GM11168 (cell line): Measurements from ENCODE around the gene CCDC141.

Experiments used
- in situ Hi-C: fragments of 300-500 bp; cut with MboI; formaldehyde crosslinking; loops from one replicate; pipeline ENCODE4 v1.12.0; 2022; ENCODE audit warnings: low sequenced_read_pairs; ENCODE audit not compliant: unreplicated experiment

The CCDC141 gene

DNA sequence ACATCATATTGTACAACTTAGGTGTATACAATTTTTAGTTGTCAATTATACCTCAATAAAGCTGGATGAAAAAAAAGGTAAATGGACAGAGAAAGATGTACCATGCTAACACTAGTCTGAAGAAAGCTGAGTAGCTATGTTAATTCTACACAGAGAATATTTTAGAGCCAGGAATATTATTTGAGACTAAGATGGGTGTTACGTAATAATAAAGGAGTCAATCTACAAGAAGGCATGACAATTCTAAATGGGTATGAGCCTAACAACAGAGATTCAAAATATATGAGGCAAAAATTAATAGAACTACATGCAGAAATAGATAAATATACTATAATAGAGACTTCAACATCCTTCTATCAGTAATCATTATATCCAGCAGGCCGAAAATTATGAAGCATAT is 69.1 kb downstream of the CCDC141 start:
- in situ Hi-C loops: no loop called here

DNA sequence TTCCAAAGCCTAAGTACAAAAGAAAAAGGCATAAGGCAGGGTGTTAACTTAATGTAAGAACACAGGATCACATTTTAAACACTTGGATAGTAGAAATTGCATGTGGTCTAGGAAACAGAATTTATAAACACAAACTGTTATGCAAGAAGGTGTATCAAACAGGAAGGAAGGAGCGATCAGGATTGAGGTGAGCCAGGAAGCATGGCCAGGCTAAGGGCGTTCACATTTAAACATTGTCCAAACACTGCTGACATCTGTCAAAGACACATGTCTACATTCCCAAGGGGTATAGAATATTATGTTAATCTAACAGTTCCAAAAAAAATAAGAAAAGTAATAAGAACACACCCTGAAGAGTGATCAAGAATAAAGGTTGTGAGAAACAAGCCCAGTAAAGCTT is 71.3 kb downstream of the CCDC141 start:
- in situ Hi-C loops: no loop called here

DNA sequence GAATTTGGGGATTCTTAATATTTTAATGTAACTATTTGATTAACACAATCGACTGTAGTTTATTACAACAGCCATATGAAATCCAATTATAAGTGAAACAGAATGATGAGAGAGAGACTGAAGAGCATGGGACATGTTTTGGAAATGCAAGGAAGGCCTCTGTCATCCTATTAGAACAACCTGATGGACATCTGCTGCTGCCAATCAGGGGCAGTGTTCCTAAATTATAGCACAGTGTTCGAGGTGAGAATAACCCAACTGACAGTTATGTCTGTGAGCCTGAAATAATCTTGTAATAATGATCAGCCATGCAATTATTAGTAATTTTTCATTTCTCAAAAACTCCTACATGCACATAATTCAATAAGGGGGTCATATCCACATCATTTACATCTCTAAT is 73.6 kb downstream of the CCDC141 start:
- in situ Hi-C loops: no loop called here

DNA sequence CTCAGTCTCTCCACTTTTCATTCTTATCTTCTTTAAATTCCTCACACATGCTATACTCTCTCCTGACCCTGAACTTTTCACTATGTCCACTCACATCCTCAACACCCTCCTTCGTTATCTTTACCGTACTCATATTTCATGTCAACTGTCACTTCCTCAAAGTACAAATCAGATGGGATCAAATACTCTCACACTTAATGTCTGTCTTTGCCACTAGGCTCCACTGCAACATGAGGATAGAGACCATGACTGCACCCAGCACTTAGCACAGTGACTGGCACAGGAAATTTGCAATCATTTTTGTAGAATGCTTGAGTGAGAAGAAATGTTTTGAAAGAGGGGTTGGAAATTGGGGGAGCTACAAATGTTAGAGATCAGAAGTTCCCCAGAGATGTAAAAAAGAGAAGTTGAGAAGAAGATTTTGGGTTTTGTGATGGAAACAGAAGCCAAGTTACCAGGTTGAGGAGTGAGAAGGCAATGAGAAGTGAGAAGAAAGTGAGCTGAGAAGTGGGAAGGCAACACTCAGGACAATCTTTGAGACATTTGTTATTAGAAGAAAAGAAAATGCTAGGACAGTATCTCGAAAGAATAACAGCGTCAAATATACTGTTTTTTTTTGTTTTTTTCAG is 87.0 kb downstream of the CCDC141 start:
- in situ Hi-C loops: no loop called here

DNA sequence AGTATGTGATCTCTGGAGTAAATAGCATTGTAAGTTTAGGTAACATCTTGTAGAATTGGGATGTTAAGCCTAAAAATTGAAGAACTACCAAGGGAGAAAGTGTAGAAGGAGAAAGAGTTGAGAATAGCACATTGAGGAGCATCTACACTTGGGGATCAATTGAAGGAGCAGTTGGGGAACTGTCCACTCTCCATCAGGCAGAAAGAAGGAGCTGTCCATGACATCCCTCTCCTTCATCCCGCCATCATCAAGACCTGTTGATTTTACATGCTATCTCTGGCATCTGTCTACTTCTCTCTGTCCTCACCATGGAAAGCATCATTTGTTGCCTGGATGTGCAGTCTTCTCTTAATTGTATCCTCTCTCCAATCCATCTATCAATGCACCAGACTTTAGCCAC is 87.8 kb downstream of the CCDC141 start:
- in situ Hi-C loops: no loop called here

DNA sequence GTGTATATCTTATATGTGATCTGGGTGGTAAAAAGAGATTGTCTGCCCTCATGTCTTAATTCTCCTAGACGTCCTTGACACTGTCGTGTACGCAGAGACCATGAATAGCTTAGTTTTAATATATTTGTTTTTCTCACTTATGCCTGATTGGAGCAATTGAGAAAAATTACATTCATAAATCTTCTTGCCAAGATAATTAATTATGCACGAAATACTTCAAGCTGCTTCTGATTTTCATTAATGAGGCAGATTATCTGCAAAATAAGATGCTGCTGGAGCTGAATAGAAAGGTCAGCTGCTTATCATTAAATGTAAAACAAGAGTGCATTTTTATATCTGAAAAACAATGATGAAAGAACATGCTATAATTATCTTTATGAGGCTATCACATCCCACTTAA is 95.9 kb downstream of the CCDC141 start:
- in situ Hi-C loops: no loop called here

DNA sequence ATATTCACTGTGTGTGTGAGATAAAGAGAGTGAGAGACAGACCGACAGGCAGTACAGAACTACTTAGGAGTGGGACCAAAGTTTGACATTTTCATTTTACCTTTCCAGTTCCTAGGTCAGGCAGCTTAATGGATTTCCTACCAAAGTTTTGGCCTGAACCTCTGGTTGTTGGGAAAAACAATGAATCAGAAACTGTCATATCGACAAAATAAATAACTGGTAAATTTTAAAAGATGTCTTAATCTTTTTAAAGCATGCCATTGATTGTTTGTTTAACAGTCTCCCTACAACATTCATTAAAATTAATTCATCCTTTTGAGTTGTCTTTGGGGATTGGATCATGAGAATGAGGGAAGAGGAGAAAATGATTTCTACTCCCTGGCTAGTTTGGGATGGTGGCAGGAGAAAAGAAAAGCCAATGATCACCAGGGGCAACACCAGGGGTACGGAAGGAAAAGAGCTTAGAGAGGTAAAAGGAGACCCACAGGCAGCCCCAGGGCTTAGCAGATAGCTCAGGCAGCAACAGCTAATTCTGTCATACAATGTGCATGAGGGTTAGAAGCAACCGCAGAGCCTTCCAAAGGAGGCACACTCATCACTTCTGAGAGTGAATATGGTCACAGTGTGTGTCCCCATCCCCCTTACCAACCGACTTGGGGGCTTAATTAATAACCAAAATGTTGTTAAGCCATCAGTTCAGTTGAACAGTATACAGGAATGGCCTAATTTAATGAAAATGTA is 98.5 kb downstream of the CCDC141 start:
- in situ Hi-C loops: no loop called here

DNA sequence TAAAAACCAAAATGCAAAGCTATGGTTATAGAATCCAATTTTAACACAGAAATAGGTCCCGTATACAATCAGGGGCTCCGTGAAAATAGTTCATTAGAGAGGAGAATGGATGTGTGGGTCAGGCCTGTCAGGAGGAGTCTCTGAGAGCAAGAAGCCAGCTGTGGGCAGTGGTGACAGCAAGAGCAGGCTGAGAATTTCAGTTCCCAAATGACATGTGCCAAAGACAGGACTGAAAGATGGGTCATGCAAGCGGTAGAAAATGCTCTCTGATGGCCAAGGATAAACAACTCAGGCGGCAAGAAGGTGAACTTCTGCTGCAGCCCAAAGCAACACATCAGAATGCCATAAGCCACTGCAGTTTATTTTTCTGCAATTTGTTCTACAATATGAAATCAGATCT is 100.4 kb downstream of the CCDC141 start:
- in situ Hi-C loops: no loop called here

DNA sequence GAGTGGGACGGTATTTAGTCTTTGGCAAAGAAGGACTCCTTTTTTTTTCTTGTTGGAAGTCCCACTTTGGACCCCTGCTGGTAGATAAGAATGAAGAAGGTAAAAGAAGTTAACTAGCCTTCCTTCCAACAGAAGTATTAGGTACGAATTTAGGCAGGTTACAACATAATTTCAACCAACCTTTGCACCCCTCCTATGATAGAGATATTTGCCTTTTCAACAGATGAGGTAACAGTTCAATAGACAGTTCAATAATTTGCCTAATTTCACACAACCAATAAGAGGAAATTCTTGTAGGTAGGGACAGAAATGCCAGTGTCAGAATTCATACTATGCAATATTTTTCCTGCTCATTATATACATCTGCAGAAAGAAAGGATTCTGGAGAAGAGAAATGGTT is 100.8 kb downstream of the CCDC141 start:
- in situ Hi-C loops: no loop called here

DNA sequence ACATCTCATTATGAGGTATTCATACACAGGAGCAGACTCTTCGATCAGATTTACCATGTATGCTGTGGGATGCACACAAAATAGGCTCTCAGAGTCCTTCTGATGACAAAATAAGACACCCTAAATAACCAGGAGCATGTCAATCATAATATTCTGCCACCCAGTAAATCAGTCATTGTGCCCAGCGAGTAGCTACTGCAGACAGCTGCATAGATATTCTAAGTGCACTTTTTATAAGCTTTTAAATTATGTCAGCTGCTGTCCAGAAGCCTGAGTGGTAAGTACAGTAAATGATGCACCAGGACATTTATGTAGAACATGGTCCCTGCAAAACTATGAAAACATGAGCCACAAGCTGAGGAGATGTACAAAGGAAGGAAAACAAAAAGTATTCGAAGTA is 102.9 kb downstream of the CCDC141 start:
- in situ Hi-C loops: no loop called here

DNA sequence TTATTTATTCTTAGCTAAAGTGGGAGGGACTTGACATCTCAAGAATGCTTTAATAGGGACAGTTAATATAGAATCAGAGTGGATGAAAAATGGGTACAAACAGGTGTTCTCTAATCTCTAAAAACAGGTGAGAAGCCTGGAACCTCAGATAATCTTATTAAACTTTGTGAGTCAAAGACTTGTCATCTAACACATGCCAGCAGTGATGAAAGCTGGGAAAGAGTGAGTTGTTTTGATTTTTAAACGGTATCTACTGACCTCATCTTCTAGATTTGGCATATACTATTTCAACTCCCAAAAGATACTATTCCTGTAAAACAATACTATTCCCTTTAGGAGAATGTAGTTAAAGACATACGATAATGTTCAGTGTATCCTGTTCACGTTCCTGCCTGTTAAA is 103.4 kb downstream of the CCDC141 start:
- in situ Hi-C loops: no loop called here

DNA sequence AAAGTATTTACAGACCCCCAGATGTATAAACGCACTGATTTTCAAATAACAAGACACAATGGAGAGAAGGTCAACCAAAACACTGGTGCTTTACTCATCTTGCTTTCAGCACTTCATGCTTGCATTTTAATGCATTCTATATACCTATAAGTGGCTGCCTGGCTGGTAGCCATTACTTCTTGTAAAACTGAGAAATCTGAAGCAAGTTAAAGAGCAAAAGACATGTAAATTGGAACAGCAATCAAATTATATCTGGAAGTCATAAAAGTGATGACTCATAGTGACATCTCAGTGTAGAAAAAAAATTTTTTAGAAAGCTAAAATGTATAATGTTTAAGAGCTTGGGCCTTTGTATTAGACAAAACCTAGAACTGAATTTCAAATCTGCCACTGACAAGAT is 106.2 kb downstream of the CCDC141 start:
- in situ Hi-C loops: no loop called here

DNA sequence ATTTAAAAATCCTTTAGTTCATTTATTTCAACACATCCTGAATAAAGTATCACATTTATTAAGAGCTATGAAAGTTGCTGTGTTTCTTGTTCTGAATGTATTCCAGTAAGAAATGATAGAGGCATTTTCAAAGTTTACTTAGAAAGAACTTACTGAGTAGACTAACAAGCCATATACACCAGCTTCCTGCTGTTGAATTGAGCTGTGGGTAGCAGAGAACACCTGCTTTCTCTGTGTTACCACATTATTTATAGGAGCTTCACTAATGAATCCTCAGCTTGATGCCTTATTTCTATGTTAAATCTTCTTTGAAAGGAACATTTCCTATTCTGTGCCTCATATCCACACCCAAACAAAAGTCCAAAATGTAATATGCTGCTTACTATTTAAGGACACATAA is 115.4 kb downstream of the CCDC141 start:
- in situ Hi-C loops: no loop called here

DNA sequence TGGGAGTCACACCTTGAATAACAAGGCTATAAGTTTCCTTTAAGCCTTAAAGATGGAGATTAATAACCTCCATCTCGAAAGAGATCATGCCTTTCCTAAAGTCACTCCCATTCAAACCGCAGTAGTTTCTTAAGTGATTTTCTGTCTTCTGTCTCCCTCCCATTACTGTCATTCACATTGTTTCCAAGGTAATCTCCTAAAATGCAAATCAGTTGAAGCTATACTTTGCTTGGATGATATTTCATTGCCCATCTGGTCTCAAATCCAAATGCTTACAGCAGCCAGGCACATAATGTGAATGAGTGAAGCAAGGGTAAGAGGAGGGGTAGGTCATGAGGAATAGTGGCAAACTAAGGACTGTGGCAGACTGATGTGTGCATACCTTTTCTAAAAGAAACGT is 116.4 kb downstream of the CCDC141 start:
- in situ Hi-C loops: no loop called here

DNA sequence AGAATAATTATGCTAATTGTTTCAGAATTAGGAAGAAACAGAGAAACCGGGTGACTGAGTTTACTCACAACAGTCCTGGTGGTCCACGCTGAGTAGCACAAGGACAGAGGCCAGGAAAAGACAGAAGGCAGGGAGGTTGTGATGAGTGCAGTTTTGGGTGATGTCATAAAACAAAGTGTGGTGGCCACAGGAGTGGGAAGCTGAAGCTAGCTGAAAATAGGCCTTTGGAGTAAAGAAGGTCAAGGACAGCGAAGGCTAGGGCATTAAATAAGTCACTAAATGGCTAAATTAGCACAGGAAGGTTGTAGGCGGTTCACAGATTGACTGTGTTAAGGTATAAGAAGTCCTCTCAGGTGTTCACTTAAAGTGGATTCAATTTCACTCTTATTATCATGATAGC is 121.9 kb downstream of the CCDC141 start:
- in situ Hi-C loops: loop anchor here (10.0 kb wide), 1 partner anchor 133 kb away; no protein-coding TSS in a partner anchor

DNA sequence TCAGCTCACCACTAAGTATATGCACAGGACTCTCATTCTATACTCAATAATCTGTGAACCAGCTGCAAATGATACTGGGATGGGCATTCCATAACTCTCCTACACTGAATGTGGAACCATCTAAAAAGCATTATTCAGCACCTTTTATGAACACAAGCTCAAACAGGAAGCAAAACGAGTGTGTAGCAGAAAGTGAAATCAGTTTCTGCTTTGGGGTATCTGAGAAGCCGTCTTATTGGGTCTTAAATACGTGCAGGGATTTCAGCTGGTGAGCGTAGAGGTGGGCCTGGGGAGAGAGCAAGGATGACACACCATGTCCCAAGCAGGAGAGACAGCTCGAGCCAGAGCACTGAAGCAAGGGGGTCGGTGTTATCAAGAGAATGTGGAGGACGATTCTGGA is 122.8 kb downstream of the CCDC141 start:
- in situ Hi-C loops: loop anchor here (10.0 kb wide), 1 partner anchor 132 kb away; no protein-coding TSS in a partner anchor

DNA sequence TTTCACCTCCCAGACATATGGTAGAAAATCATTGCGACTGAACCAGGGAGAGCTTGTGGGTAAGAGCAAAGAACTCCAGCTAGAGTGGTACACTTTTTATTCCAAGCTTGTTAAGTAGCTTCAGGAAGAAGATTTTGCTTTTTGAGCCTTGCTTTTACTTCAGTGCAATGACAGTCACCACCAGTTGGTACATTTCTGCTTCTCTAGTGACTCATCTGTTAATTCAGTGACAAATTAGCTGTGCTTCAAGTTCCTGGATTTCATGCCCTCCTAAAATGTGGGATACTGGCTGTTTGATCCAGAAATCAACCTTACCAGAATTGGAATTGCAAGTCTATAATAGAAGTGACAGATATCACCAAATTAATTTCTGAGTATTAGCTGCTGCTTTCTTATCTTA is 125.1 kb downstream of the CCDC141 start:
- in situ Hi-C loops: loop anchor here (10.0 kb wide), 1 partner anchor 130 kb away; no protein-coding TSS in a partner anchor

DNA sequence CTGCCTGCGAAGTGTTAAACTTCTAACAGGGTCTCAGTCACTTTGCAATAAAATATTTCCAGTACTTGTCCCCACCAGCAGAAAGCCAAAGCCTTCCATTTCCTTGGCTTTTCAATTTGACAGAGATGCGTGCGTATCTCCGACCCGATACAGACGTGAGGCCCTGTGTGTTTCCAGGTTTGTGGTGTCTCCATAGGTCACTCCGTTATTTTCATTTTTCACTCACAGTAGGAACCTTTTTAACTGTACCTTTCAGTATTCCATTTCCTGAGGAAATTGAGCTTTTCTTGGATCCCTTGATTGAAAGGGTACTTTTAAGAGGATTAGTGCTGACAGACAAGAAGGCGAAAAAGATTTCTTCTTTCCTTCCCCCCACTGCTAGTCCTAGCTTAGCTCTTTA is 126.4 kb downstream of the CCDC141 start:
- in situ Hi-C loops: loop anchor here (10.0 kb wide), 1 partner anchor 129 kb away; no protein-coding TSS in a partner anchor

DNA sequence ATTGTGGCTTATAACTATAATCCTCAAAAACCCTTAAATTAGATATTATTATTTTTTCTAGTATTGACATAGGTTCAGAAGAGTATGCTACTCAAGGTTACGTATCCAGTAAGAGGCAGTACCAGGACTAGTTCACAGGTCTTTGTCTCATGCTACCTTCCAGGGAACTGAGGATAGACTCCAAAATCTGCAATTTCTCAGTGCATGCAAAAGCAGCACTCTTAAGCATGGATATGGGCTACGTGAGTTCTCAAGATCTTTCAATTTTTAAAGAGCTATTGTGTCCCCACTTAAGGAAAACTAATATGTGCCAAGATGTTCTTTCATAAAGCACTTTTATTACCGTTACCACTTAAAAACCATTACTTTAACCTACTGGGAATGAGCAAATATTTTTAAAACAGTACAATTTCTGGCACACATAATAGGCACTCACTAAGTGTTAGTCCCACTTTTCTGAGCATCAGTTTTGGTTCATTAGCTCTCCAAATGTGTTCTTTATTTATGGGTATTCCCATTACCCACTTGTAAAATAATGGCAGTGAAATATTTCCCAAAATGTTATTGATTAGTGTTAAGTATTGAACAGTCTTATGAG is 128.9 kb downstream of the CCDC141 start:
- in situ Hi-C loops: loop anchor here (10.0 kb wide), 1 partner anchor 126 kb away; no protein-coding TSS in a partner anchor

DNA sequence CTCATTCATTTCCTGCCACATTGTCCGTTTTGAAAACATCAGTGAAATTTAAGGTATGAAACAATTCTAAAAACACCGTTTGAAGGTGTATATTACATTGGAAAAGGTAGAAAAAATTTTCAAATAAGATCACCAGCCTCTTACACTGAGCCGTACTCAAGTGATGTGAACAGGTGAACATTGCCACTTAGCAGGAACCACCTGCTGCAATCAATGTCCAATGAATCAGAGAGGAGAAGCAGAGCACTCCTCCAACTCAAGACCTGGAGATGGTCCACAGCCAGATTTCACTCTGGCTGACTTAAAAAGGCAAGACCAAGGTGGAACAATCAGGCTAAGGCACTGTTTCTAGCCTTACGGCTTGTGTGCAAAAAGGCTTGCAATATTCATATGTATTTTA is 132.4 kb downstream of the CCDC141 start:
- in situ Hi-C loops: no loop called here

DNA sequence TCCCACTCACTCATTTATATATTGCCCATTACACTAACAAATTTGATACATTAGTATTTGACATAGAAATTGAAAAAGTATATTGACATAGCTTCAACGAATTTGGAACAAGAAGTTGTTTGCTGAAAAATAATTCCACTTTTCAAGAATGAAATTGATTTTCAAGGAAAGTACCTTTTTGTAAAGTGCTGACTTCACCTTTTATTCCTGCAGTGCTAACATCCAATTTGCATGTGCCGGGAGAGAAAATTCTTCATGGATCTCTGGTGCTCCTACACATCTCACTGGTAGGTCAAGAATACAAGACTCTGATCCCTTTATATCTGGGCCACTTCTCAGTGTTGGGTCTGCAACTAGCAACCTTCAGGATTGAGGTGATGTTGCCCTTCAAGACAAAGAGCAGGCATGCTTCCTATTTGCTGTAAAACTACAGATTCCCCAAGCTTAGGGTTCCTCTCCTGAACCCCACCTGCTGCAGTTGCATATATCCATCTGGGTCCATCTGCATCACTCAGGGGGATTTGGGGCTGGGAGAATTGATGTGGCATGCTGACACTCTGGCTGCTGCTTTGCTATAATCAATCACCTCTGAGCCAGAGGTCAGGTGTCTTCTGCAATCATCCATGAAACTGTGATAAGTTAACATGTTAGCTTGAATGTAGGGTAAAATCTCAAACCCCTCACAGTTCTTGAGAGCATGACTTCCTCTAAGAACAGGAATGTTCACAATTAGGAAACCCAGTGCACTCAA is 134.3 kb downstream of the CCDC141 start:
- in situ Hi-C loops: no loop called here
